Activated CD8-positive, alpha-beta memory T cell treated with anti-CD3 and anti-CD28 coated beads, Interleukin-2, amount 50 U/mL, for 1 hour (primary cell): ENCODE data around the gene ATIC.
A peak's percentile ranks its signal among the peaks of the same experiment; 100 is the strongest.
"Not testable (repeated sequence)": the region's sequence is repeated elsewhere in the genome, so short reads cannot be mapped to it uniquely, and the experiment has no call there.

Experiments
- DNase-seq: peaks from one replicate; pipeline ENCODE4 v3.0.0-alpha.2; 2020; ENCODE audit errors: extremely low read depth

The ATIC gene

DNA sequence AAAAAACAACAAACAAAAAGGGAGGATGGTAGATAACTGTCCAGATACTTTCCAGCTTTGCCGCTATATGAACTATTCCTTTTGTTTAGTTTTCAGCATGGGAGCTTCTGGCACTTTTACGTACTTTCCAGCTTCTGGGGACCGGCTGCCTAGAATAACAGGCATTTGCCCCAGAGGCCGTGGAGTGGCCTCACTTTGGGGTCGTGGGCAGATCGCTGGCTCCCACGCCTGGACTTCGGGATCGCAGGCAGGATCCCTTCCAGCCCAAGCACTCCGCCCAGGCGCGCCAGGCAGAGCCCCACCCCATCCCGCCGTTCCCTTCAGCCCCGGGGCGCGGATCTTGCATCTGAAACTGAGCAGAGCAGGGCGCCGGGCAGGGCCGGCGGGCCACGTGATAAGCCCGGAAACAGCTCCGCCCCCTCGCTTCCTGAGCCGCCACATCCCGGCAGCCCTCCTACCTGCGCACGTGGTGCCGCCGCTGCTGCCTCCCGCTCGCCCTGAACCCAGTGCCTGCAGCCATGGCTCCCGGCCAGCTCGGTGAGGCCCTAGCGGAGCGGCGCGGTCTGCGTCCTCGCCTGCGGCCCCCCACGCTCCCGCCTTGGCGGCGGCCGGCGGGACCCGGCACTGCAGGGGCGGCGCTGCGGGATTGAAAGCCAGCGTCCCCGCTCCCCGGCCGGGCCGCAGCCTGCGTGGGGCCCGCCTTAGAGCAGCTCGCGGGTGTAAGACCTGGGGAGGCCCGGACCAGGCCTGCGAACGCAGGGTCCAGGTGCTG, at the start of gene ATIC:
TSS of gene ATIC (plus strand) at position 435 of the 772 bp plus-strand sequence. CDS start at position 519, 84 bp downstream.
- DNase-seq: peak; percentile 60

DNA sequence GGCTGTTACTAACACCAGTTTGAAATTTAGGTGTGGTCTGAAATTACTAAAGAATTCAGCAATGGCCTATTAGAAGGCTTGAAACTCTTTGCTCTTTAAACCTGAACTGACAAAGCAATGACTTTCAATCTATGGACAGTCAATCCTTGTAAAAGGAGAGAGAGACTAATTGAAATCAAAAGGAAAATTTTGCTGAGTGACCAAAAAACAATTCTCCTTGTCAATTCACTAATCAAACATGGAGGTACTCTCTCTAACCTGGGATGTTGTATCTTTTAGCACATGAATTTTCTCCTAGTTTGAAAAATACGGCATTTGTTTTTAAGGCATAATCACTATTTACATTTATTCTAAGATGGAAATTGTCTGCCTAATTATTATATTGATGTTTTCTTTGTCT, 49.6 kb upstream of the ATIC start:
- DNase-seq: no peak

DNA sequence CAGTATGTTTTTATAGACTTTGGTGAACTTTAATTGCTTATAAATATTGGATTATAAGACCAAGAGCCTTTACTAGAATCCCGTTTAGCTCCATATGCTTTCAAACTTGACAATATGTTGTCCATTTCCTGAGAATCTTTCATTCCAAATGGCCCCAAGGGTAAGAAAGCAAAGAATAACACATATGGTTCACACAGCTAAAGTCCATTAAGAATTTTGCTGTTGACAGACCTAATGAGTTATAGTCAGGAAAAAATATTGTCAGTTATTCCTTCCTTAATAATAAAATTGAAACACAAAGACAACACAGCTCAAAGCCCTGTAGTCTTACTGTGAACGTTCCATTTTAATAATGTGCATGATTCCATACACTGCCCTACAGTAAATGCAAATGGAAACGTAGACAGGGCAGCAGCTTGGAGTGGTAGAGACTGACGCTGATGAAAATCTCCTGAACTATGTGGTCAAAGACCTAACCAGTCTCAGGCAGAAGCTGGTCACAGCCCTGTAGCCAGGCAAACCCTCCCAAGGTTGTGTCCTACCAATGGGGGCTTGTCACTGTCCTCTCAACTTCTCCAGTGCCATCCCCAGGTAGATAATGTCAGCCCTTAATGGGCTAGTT, 49.0 kb upstream of the ATIC start:
- DNase-seq: no peak

- DNase-seq: no peak
These were observed 47.5 kb upstream of the ATIC start for GRCh38 chr2:215264374-215264773.

GRCh38 chr2:215269397-215270117, 42.3 kb upstream of the ATIC start:
- DNase-seq: peak; percentile 14

DNA sequence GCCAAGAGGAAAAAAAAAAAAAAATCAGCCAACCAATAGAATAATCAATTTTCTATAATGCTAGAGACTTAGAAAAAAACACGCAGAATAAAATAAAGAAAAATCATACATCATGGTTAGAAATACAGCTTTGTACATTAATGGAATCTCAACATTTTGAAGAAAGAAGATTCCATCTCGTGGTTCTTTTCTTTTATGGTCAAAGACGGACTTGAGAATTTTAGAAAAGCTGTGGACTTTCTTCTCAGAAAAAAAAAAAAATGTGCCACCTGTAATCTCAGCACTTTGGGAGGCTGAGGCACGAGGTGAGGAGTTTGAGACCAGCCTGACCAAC, 41.8 kb upstream of the ATIC start:
- DNase-seq: no peak

DNA sequence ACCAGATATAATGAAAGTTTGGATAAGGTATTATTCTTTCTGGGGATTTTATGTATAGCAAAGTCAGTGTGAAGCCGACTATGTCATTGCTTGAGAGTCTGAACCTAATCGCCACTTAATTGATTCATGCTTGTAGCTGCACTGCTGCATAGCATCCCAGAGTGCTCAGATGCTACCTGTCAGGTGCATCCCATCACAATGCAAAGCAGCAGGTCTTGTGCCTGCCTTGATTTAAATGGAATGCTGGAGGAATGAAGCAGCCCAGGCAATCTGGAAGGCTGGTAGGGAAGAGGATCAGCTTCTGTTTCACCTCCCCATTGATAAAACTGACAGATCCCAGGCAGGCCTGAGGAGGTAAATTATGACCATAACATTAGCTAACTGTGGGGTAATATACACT, 40.4 kb upstream of the ATIC start:
- no peak for DNase-seq

GRCh38 chr2:215272918-215273317, 38.9 kb upstream of the ATIC start:
- DNase-seq: no peak

DNA sequence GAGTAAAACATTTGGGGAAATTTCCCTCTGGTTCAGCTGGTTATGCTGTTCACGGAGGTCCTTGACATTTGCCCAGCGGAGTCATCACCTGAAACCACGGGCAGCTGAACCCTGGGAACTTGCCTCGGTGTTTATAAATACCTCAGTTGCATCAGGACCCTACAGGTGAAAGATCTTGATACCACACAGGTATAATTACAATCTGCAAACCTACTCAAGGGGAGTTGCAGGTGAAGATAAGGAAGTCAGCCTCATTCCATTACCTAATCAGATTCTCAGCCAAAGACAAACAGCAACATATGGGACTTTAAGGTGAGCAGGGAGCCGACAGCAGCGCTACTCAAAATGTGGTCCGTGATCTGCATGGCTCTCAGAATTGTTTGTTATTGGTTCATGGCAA, 37.0 kb upstream of the ATIC start:
- DNase-seq: no peak

DNA sequence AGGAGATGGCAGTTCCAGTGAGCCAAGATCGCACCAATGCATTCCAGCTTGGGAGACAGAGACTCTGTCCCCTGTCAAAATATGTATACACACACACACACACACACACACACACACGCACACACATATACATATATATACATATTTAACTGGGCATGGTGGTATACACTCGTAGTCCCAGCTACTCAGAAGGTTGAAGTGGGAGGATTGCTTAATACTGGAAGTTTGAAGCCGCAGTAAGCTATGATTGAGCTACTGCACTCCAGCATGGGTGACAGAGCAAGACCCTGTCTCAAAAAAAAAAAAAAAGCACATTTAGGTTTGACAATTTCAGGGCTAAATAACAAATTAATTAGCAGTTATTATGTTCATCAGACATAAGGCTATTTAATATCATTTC, 36.0 kb upstream of the ATIC start:
- no peak for DNase-seq

- no peak for DNase-seq
These were observed 33.9 kb upstream of the ATIC start for GRCh38 chr2:215277944-215278343.

GRCh38 chr2:215280326-215280725, 31.5 kb upstream of the ATIC start:
- DNase-seq: no peak

- DNase-seq: no peak
These were observed 28.6 kb upstream of the ATIC start for GRCh38 chr2:215283221-215283620.

- no peak for DNase-seq
These were observed 25.6 kb upstream of the ATIC start for GRCh38 chr2:215286309-215286708.

DNA sequence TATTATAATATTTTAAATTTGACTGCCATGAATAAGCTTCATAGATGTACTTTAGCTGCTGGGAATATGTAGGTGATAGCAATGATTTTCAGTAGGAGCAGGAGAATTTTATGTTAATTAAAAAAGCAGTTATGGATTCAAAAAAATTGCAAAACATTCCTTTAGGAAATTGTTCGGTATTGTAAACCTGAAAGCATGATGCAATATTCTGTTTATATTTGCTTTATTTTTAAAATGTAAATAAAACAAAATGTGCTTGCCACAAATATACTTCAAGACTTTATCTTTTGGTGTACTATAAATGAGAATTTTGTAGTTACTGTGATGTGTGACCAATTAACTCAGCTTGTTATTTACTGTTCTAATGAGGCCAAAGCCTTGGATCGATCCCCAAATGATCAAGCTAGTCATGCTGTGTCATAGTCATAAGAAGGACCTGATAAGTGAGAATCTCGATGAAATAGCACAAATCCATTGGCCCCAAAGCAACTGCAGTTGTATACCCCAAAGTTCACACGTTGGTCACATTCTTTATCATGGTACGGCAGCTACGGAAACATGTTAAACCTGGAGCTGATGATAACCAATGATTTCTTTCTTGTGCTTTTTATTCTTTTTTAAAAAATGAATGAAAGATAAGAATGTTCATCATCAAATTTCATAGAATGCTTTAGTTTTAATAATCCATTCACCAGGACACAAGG, 23.6 kb upstream of the ATIC start:
- no peak for DNase-seq

DNA sequence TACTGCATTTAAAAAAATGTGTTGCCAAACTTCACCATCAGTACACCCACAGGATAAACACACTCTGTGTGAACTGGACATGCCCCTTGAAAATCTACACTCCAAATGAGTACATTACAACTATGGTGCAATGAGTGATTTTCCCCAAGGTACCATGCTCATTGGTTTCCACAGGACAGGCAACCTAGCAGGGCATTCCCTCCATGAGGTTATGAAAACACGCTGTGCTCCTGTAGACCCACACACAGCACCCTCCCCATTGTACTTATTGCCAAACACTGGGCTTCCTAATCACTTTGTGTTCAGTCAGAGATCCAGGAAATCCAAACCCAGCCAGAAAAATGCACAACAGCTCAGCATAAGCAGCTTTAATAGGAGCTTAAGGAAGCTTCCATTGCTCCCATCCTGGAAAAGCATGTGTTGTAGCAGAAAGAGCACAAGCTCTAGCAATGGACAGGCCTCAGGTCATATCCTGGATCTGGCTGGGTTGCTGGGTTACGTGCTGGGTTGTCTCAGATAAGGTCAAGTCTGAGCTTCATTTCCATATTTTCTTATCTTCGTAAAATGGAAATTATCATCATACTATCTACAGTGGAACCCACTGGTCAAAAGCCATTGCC, 20.8 kb upstream of the ATIC start:
- no peak for DNase-seq

- no peak for DNase-seq
These were observed 18.0 kb upstream of the ATIC start for GRCh38 chr2:215293879-215294278.

GRCh38 chr2:215299337-215299859, 12.5 kb upstream of the ATIC start:
- no peak for DNase-seq

DNA sequence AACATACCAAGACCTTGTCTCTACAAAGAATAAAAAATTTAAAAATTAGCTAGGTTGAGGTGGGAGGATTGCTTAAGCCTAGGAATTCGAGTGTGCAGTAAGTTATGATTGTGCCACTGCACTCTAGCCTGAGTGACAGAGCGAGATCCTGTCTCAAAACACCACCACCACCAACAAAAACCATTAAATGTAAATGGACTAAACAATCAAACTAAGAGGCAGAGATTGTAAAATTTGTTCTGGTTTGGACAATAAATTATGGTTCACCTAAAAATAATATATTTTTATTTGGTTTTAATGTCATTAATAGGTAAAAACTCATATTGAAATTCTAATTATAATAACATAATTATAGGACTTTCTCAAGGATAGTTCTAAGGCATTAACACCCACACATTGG, 9.9 kb upstream of the ATIC start:
- no peak for DNase-seq

GRCh38 chr2:215311259-215311624, 617 bp upstream of the ATIC start:
- DNase-seq: not testable (repeated sequence)

DNA sequence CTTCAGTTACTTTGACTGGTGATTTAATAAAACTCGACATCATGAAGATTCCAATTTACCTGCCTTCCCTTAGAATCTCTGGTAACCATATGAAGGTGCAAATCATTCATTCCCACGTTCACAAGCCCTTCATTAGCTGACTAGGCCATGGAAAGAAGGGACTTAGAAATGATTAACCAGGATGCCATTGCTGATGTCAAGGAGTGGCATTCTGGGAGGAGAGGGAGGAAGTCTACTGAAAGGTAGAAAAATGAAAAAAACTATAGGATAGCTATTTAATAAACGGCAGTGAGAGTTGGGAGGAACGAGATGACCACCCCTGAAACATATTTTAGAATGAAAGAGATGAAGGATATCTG, 1.4 kb downstream of the ATIC start:
- no peak for DNase-seq

- no peak for DNase-seq
These were observed 3.0 kb downstream of the ATIC start for GRCh38 chr2:215314896-215315295.
